Adrenal gland (tissue), 19 donors: ENCODE data around the gene ZNG1F. TPM values are rescaled to one million over a fixed set of nuclear protein-coding genes. Genes with fewer than 3 reads are reported as not detected.
"Not testable (repeated sequence)": the region's sequence is repeated elsewhere in the genome, so short reads cannot be mapped to it uniquely, and the experiment has no call there.

ENCODE experiments used
- DNase-seq, 7 donors: peaks; one replicate each; pipeline ENCODE4 v3.0.0-alpha.2; 2019 to 2020
- H3K27ac ChIP-seq, 5 donors: fragments of 200-600 bp; sonication (generic) in 4 of 5; 1 replicate in 3 of 5; 2 replicates in 2 of 5; pipeline versions ENCODE4 v1.5.1 to v1.8.0; 2016 to 2020; ENCODE audit warnings: mild to moderate bottlenecking in 1 of 5
- H3K27me3 ChIP-seq: fragments of 200-600 bp; 2 replicates; pipeline ENCODE4 v1.8.0; 2021
- H3K36me3 ChIP-seq, 2 donors: fragments of 200-600 bp; replicated peaks in 1 of 2; 1 replicate in 1 of 2; 2 replicates in 1 of 2; pipeline versions ENCODE4 v1.5.1 to v1.8.0; 2018 to 2022
- H3K4me1 ChIP-seq, 2 donors: fragments of 200-600 bp; replicated peaks in 1 of 2; 1 replicate in 1 of 2; 2 replicates in 1 of 2; pipeline versions ENCODE4 v1.5.1 to v1.8.0; 2018 to 2021
- H3K4me3 ChIP-seq, 4 donors: fragments of 200-600 bp; sonication (generic) in 3 of 4; one replicate each; pipeline ENCODE4 v1.5.1; 2016 to 2018
- H3K9me3 ChIP-seq, 3 donors: fragments of 200-600 bp; sonication (generic) in 1 of 3; replicated peaks in 1 of 3; 1 replicate in 2 of 3; 2 replicates in 1 of 3; pipeline versions ENCODE4 v1.5.1 to v1.8.0; 2016 to 2021
- WGBS, 4 donors: extraction: QIAGEN DNeasy Blood & Tissue Kit in 2 of 4; methylation state at CpG; one replicate each; pipeline versions ENCODE4 v1.1.5 to v1.1.7; 2013 to 2017; 5-methylcytosine and 5-hydroxymethylcytosine counted together
- intact Hi-C, 2 donors: fragments of 100-400 bp; cut with DNase I; formaldehyde crosslinking; loops; one replicate each; pipeline versions ENCODE4 v1.14.1 to v1.15.0; 2022 to 2023
- long read RNA-seq, 10 donors: library from polyadenylated mRNA in 3 of 10; unstranded in 2 of 10; stranded (forward) in 1 of 10; transcript quantifications; one replicate each; pipeline ENCODE4 v2.0.0 and lab custom pipeline, GENCODE V29; 2021 to 2026
- polyA plus RNA-seq, 3 donors: library from polyadenylated mRNA; stranded (reverse); fragments of 200-250 nt in 2 of 3; fragments of 350-450 nt in 1 of 3; fragmentation: Illumina TruSeq in 1 of 3; extraction: RNeasy Lipid Tissue Mini Kit (QIAGEN cat#74804) in 1 of 3; gene quantifications; one replicate each; pipeline ENCODE4 v1.2.3, GENCODE V29; 2013 to 2014
- total RNA-seq, 9 donors: library from RNA; depleted of rRNA in 4 of 9; stranded (reverse); fragments of >200 nt in 4 of 9; fragments of 120-200 nt in 1 of 9; fragmentation: NEBNext Ultra II Directional in 1 of 9; extraction: Animal tissue kit (Norgen Biotek cat#: 25700) in 1 of 9; gene quantifications; one replicate each; pipeline versions ENCODE4 v1.1.0 to v1.2.4, GENCODE V29; 2013 to 2023
- donor health status: healthy with polysubstance abuse.
- donor health status: Bipolar disorder and iron deficiency.
- donor health status: DM: yes; HTN: yes; CAD: no.
- donor health status: DM: no; HTN: no; CAD: no.
- donor health status: DM: no; HTN: no; CAD: no.
- donor health status: DM: yes; HTN: yes; CAD: no.

ZNG1F gene
- total RNA-seq (10 to 100 TPM in 1 of 9 donors, 1 to 10 TPM in 7, not detected in 1; 2.1 to 15.1 (median 4.9) TPM), polyA plus RNA-seq (10 to 100 TPM; 13.2 to 30.4 (median 20.1) TPM)
- long read RNA-seq, donor 1, partial matches to known transcripts: 48 of 48 reads
- long read RNA-seq, donor 1, other reads (novel, unspliced or antisense): 0 of 48 reads
- long read RNA-seq, donor 2, partial matches to known transcripts: 27 of 27 reads
- long read RNA-seq, donor 2, other reads (novel, unspliced or antisense): 0 of 27 reads
- long read RNA-seq, donor 3, partial matches to known transcripts: 39 of 39 reads
- long read RNA-seq, donor 3, other reads (novel, unspliced or antisense): 0 of 39 reads
- long read RNA-seq, donor 4, partial matches to known transcripts: 23 of 25 reads
- long read RNA-seq, donor 4, other reads (novel, unspliced or antisense): 2 of 25 reads
- long read RNA-seq, donor 5, partial matches to known transcripts: 26 of 37 reads
- long read RNA-seq, donor 5, other reads (novel, unspliced or antisense): 11 of 37 reads
- long read RNA-seq, donor 6, partial matches to known transcripts: 6 of 8 reads
- long read RNA-seq, donor 6, other reads (novel, unspliced or antisense): 2 of 8 reads
- long read RNA-seq, donor 7, partial matches to known transcripts: 10 of 11 reads
- long read RNA-seq, donor 7, other reads (novel, unspliced or antisense): 0 of 11 reads
- long read RNA-seq, donor 8, partial matches to known transcripts: 32 of 32 reads
- long read RNA-seq, donor 8, other reads (novel, unspliced or antisense): 0 of 32 reads
- long read RNA-seq, donor 9, partial matches to known transcripts: 24 of 24 reads
- long read RNA-seq, donor 9, other reads (novel, unspliced or antisense): 0 of 24 reads
- long read RNA-seq, donor 10, partial matches to known transcripts: 13 of 13 reads
- long read RNA-seq, donor 10, other reads (novel, unspliced or antisense): 0 of 13 reads

DNA sequence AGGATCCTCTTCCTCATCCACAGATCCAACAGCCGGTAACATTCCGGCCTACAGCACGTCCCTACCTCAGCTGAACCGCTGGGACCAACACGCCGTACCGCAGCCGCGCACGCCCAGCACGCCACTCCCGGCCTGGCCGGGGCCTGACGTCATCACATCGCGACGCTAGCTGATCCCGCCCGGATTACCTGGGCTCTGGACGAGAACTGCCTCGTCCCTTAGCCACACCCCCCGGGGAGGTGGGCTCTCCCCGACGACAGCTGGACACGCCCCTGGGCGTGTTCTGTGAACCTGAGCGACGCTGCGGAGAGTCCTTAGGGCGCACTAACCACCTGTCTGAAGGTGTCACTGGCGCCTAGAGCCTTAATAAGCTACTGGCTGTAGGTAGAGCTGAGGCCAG is at the start of gene ZNG1F:
TSS of gene ZNG1F (minus strand) at position 101 of the 400 bp plus-strand sequence. CDS start at position 42, 59 bp downstream.
- H3K4me3 ChIP-seq, H3K9me3 ChIP-seq, H3K4me1 ChIP-seq, intact Hi-C loops, H3K27ac ChIP-seq, H3K27me3 ChIP-seq, H3K36me3 ChIP-seq, DNase-seq: not testable (repeated sequence)
- no CpG with 5 or more reads among the region's 31 CpGs for WGBS, 4 donors

DNA sequence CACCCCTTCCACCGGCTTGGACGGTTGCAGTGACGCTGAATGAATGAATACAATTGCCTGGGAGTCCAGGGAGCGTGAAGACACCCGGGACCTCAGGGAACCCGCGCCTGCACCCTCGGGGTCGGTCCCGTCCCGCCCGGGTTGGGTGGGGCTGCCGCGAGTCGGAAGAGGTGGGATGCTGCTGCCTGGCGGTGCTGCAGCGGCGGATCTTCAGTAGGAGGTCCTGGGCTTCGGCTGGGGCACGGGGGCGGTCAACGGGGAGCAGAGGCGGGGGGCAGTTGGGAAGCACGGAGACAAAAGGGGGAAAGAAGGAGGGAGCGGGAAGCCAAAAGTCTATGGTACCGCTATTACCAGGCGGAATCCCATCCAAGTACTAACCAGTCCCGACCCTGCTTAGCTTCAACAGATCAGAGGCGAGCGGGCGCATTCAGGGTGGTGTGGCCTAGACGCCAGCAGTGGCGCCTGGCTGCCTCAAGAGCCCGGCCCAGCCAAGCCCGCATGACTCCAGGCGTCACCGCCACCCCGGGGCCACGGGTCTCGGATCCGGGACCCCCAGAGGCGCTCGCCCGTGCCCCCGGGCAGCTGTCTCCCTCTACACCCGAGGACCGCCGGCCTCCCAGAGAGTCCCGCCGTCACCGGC is 48.1 kb upstream of the ZNG1F start:
- H3K27ac ChIP-seq, H3K9me3 ChIP-seq, H3K4me3 ChIP-seq, H3K36me3 ChIP-seq, H3K27me3 ChIP-seq, H3K4me1 ChIP-seq, intact Hi-C loops: not testable (repeated sequence)
- peak in 1 of 7 donors; percentile 30 for DNase-seq
- 55 to 79% (median 61%) methylated on average over 9 to 48 of the region's 51 CpGs for WGBS, 4 donors

DNA sequence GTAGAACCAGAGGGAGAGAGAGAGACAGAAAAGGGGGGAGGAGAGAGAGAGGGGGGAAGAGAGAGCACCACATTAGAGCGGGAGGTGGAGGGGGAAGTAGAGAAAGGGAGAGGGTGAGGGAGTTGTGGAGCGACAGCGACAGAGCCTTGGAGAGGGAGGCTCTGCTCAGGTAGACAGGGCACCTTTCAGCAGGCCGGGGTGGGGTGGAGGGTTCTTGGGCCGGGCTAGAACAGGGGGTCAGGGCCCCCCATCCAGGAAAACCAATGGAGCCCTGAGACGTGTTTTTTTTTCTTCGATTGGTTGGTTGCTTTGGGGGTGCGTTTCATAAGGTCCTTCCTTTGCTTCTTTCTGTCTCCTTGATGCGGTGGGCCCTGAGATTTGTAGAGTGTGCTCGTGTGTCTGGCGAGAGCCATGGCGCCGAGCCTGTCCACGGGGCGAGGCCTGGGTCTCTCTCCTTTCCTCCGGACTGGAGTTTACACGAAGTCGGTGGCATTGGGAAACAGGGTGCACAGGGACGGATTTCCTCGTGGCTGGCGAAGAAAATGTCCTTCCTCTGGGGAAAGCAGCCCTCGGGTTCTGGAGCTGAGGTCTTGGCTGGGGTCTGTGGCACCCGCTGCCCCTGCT is 47.5 kb upstream of the ZNG1F start:
- 69 to 73% (median 72%) methylated on average over 13 to 23 of the region's 23 CpGs for WGBS, 4 donors
- H3K4me3 ChIP-seq, H3K4me1 ChIP-seq, H3K36me3 ChIP-seq, H3K9me3 ChIP-seq, H3K27ac ChIP-seq, H3K27me3 ChIP-seq, intact Hi-C loops, DNase-seq: not testable (repeated sequence)

DNA sequence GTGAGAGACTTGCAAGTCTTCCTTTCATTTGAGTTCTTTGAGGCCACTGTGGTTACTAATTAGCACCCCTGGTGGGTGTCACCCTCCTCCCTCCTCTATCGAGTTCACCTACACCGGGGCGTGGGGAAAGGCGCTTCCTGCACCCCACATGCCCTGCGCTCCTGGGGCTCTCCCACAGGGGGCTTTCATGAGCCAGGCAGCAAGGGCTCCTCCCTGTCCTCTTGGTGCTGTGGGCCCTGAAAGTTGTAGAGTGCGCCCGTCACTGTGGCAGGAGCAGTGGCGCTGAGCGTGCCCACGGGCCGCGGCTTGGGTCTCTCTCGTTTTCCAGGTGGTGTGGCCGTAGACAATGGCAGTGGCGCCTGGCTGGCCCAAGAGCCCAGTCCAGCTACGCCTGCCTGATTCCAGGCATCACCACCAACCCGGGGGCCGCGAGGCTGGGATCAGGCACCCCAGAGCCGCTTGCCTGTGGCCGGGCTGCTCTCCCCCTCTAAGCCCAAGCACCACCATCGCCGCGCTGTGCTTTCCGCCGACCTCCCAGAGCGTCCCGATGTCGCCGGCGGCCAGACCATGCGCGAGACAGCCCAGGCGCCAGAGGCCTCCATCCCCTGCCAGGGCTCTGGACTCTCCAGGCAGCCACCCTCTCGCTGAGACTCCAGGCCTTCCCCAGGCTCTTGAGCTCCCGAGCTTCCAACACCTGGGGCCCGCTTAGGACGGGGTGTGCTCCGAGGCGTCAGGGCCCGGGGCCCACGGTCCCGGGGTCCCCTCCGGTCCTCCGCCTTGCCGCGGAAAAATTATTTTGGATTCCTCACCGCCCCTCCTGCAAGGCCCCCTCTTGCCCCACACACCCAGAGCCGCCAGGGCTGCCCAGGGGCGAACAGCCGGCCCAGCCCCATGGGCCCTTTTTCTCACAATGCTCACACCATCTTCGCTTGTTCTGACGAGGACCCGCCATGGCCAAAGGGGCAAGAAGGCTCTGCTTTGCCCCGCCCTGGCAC is 46.0 kb upstream of the ZNG1F start:
- H3K36me3 ChIP-seq, H3K27ac ChIP-seq, H3K4me3 ChIP-seq, H3K9me3 ChIP-seq, H3K27me3 ChIP-seq, intact Hi-C loops, H3K4me1 ChIP-seq: not testable (repeated sequence)
- WGBS, 4 donors: 73 to 77% (median 73%) methylated on average over 28 to 55 of the region's 55 CpGs
- peak in 3 of 7 donors; percentile 8 to 63 (median 26) for DNase-seq

DNA sequence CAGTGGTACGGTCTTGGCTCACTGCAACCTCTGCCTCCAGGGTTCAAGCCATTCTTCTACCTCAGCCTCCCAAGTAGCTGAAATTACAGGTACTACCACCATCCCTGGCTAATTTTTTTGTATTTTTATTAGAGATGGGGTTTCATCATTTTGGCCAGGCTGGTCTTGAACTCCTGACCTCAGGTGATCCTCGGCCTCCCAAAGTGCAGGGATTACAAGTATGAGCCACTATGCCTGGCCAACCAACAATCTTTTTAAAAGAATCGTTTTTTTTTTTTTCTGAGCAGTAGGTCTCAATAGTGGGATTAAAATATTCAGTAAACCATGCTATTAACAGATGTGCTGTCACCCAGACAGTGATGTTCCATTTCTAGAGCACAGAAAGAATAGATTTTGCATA is 45.1 kb upstream of the ZNG1F start:
- H3K9me3 ChIP-seq, H3K4me1 ChIP-seq, intact Hi-C loops, H3K27ac ChIP-seq, H3K4me3 ChIP-seq, DNase-seq, H3K27me3 ChIP-seq, H3K36me3 ChIP-seq: not testable (repeated sequence)
- 55 to 64% (median 58%) methylated on average over 3 of the region's 3 CpGs for WGBS, 4 donors

DNA sequence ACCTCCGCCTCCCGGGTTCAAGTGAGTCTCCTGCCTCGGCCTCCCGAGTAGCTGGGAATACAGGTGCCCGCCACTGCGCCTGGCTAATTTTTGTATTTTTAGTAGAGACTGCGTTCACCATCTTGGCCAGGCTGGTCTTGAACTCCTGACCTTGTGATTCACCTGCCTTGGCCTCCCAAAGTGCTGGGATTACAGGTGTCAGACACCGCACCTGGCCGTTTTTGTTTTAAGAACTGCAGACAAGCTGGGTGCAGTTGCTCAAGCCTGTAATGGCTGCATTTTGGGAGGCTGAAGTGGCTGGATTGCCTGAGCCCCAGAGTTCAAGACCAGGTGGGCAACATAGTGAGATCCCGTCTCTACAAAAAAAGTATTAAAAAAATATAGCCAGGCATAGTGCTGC is 43.2 kb upstream of the ZNG1F start:
- H3K9me3 ChIP-seq, H3K27me3 ChIP-seq, intact Hi-C loops, H3K36me3 ChIP-seq, H3K4me1 ChIP-seq, H3K27ac ChIP-seq, H3K4me3 ChIP-seq: not testable (repeated sequence)
- WGBS, 4 donors: 76 to 85% (median 76%) methylated on average over 10 of the region's 10 CpGs
- DNase-seq: peak in 5 of 7 donors; percentile 16 to 65 (median 24)

DNA sequence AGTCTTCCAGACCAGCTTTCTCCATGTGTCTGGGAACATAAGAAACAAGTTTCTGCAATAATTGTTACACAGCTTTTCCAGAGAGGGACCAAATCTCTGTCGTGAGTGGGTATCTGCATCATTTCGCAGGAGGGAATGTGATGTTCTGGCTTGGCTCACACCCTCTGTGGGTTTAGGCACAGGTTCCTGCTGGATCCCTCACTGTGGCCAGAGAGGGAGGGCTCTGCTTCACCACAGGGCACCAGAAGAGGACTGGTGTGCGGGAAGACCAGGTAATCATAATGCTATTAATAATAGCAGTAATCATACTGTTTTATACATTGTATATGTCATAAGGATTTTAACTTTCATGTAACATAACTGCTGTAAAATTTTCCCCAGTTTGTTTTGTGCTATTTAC is 41.3 kb upstream of the ZNG1F start:
- DNase-seq, H3K27me3 ChIP-seq, H3K4me3 ChIP-seq, H3K4me1 ChIP-seq, H3K27ac ChIP-seq, intact Hi-C loops, H3K36me3 ChIP-seq, H3K9me3 ChIP-seq: not testable (repeated sequence)
- WGBS, 4 donors: 46 to 69% (median 59%) methylated on average over 3 of the region's 3 CpGs
